ENCODE measurements around the gene MYO9B. TPM values are rescaled to one million over a fixed set of nuclear protein-coding genes. Genes with fewer than 3 reads are reported as not detected.

Gene MYO9B
- total and polyA plus RNA-seq, 2 experiments from 2014 or later, result 29.9 to 32.4 TPM

DNA sequence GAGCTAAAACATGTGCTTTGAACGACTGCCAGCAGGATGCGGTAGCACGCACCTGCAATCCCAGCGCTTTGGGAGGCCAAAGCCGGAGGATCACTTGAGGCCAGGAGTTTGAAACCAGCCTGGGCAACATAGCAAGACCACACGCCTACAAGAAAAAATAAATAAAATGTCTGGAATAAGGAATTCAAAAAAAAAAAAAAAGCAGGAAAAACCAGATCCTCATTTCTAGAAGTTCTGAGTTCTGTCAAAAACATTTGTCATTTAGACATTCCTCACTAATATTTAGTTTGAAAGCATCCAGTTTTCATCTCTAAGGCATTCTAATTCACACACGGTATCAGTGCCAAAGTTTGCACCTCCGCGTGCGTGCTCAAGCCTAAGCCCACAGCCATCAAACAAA is 102.7 kb downstream of the MYO9B start:
- no peak overlapping the region for H2AFZ ChIP-seq
- no peaks in the 10 kb centered on the region for H3K27me3 ChIP-seq
- H3K4me1 ChIP-seq (ENCODE audit: insufficient read depth), result no peaks in the 10 kb centered on the region
- TF ChIP-seq, protein P1, sequence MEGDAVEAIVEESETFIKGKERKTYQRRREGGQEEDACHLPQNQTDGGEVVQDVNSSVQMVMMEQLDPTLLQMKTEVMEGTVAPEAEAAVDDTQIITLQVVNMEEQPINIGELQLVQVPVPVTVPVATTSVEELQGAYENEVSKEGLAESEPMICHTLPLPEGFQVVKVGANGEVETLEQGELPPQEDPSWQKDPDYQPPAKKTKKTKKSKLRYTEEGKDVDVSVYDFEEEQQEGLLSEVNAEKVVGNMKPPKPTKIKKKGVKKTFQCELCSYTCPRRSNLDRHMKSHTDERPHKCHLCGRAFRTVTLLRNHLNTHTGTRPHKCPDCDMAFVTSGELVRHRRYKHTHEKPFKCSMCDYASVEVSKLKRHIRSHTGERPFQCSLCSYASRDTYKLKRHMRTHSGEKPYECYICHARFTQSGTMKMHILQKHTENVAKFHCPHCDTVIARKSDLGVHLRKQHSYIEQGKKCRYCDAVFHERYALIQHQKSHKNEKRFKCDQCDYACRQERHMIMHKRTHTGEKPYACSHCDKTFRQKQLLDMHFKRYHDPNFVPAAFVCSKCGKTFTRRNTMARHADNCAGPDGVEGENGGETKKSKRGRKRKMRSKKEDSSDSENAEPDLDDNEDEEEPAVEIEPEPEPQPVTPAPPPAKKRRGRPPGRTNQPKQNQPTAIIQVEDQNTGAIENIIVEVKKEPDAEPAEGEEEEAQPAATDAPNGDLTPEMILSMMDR (IDR thresholded peaks at IDR 0.05; ENCODE audit: poor library complexity), result no peak
- TF ChIP-seq EZH2phosphoT487 (IDR thresholded peaks at IDR 0.05; ENCODE audit: low read depth, severe bottlenecking, unreplicated experiment), result no peak
- no peak for TF ChIP-seq EZH2 (IDR thresholded peaks at IDR 0.05; ENCODE audit: borderline replicate concordance)
- no peak for DNase-seq (ENCODE audit: low spot score)
- H3K4me2 ChIP-seq, result no peak overlapping the region
- H3K36me3 ChIP-seq (replicated peaks; ENCODE audit: insufficient read depth, low read depth), result no peaks in the 10 kb centered on the region
- H3K9me2 ChIP-seq (replicated peaks; ENCODE audit: insufficient read depth), result no peaks in the 10 kb centered on the region
- no peak overlapping the region for H3K27ac ChIP-seq
- no peak overlapping the region for H3K4me3 ChIP-seq
- WGBS (ENCODE audit: low lambda C conversion rate, missing lambda C conversion rate), result over 99% methylated on average over 10 of the region's 10 CpGs
- no peaks in the 10 kb centered on the region for H3K79me2 ChIP-seq
- no peaks in the 10 kb centered on the region for H3K9me3 ChIP-seq (ENCODE audit: low read depth)
- H4K20me1 ChIP-seq (ENCODE audit: insufficient read depth, poor library complexity, severe bottlenecking), result no peaks in the 10 kb centered on the region

DNA sequence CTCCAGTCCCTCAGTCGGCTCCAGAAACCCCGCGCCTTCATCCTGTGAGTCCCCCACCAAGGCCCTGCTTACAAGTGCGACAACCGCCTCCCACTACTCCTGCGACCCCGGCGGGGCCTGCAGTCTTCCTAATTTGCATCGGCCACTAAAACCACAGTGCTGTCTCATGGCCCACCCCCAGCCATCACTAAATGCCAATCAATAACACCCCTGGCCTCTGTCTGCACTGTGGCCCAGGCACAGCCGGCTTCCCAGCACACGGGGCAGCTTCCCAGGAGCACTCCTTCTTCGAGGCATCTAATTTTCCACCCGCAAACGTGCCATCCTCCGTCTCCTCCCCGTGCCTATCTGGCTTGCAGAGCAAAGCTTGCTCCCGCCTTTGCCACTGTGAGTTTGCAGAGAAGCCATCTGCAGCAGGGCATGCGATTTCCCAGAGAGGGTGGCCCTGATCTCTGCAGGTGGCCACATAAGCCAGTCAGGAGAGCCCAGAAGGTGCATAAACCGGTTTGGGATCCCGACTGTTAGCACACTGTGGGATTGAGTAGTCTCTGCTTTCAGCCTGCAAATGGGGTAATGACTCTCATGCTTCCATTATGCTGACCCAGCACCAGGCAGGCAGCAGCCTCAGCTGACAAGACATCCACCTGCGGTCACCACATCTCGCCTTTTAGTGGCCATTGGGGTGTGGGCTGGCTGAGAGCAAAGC is 105.6 kb downstream of the MYO9B start:
- H3K4me3 ChIP-seq, result no peak overlapping the region
- H3K27me3 ChIP-seq, result no peaks in the 10 kb centered on the region
- H3K4me1 ChIP-seq (ENCODE audit: insufficient read depth), result no peaks in the 10 kb centered on the region
- H4K20me1 ChIP-seq (ENCODE audit: insufficient read depth, poor library complexity, severe bottlenecking), result no peaks in the 10 kb centered on the region
- H3K36me3 ChIP-seq (replicated peaks; ENCODE audit: insufficient read depth, low read depth), result no peaks in the 10 kb centered on the region
- no peak overlapping the region for H3K4me2 ChIP-seq
- TF ChIP-seq EZH2 (IDR thresholded peaks at IDR 0.05; ENCODE audit: borderline replicate concordance) (no peak), EZH2phosphoT487 (IDR thresholded peaks at IDR 0.05; ENCODE audit: low read depth, severe bottlenecking, unreplicated experiment) (no peak)
- TF ChIP-seq, protein P1 (IDR thresholded peaks at IDR 0.05; ENCODE audit: poor library complexity), result no peak
- H3K27ac ChIP-seq, result no peak overlapping the region
- H3K9me3 ChIP-seq (ENCODE audit: low read depth), result no peaks in the 10 kb centered on the region
- no peaks in the 10 kb centered on the region for H3K79me2 ChIP-seq
- no peaks in the 10 kb centered on the region for H3K9me2 ChIP-seq (replicated peaks; ENCODE audit: insufficient read depth)
- no peak overlapping the region for H2AFZ ChIP-seq
- 79% methylated on average over 22 of the region's 22 CpGs for WGBS (ENCODE audit: low lambda C conversion rate, missing lambda C conversion rate)
- DNase-seq (ENCODE audit: low spot score), result no peak

DNA sequence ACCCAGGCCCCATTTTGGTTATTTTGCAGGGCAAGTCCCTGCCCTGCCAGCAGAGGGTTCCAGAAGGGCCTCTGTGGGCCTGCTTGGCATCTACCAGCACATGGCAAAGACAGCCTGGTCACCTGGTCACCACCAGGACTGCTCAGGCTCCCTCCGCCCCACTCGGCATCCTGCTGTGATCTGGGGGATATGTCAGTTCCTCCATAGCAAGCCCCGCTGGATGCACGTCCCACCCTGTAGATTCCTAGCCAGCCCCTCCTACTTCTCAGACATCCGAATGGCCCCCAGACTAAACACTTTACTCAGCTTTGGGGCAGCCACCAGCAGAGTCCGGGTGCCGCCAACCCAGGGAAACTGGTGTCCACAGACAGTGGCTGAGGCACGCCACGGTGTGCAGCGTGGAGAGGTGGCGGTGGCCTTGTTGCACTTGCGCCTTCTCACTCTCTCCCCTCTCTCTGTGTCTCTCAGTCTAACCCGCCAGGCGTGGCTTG is 107.7 kb downstream of the MYO9B start:
- H3K36me3 ChIP-seq (replicated peaks; ENCODE audit: insufficient read depth, low read depth), result no peaks in the 10 kb centered on the region
- no peak overlapping the region for H3K27ac ChIP-seq
- WGBS (ENCODE audit: low lambda C conversion rate, missing lambda C conversion rate), result 96% methylated on average over 14 of the region's 14 CpGs

More for the DNA sequence above, 107.7 kb downstream of the MYO9B start:
- no peaks in the 10 kb centered on the region for H3K79me2 ChIP-seq
- H3K4me1 ChIP-seq (ENCODE audit: insufficient read depth), result no peaks in the 10 kb centered on the region
- H4K20me1 ChIP-seq (ENCODE audit: insufficient read depth, poor library complexity, severe bottlenecking), result no peaks in the 10 kb centered on the region
- no peaks in the 10 kb centered on the region for H3K9me3 ChIP-seq (ENCODE audit: low read depth)
- H2AFZ ChIP-seq, result no peak overlapping the region
- no peak for DNase-seq (ENCODE audit: low spot score)
- TF ChIP-seq EZH2 (IDR thresholded peaks at IDR 0.05; ENCODE audit: borderline replicate concordance), result no peak
- TF ChIP-seq EZH2phosphoT487 (IDR thresholded peaks at IDR 0.05; ENCODE audit: low read depth, severe bottlenecking, unreplicated experiment), result no peak
- TF ChIP-seq, protein P1 (IDR thresholded peaks at IDR 0.05; ENCODE audit: poor library complexity), result no peak
- no peaks in the 10 kb centered on the region for H3K27me3 ChIP-seq
- no peaks in the 10 kb centered on the region for H3K9me2 ChIP-seq (replicated peaks; ENCODE audit: insufficient read depth)
- H3K4me3 ChIP-seq, result no peak overlapping the region
- H3K4me2 ChIP-seq, result no peak overlapping the region

Data from hepatocyte (in vitro differentiated cells).